IMR-90 (cell line): Measurements from ENCODE around the gene MAN1C1. TPM values are rescaled to one million over a fixed set of nuclear protein-coding genes. Genes with fewer than 3 reads are reported as not detected.

ENCODE experiments used
- ATAC-seq: fragments of 200-7000 bp; cut with Tn5 transposase; 2 replicates; pipeline ENCODE4 v1.9.1; 2020; ENCODE audit warnings: low read depth, mild to moderate bottlenecking, moderate library complexity
- BruUV-seq: library from RNA; stranded (reverse); fragments of 400-500 nt; replicated peaks from 2 replicates; lab custom pipeline; 2021; lab: Mats Ljungman, UMichigan
- CTCF ChIA-PET: fragments of 300-600 bp; formaldehyde crosslinking; extraction: SDS; loops from one replicate; lab custom pipeline; 2021; ENCODE audit warnings: antibody characterized with exemption; lab: Yijun Ruan, JAX
- POLR2A ChIA-PET: fragments of 300-600 bp; sonication (Branson Sonifier 250); formaldehyde crosslinking; loops from one replicate; lab custom pipeline; 2022; ENCODE audit warnings: antibody characterized with exemption; ENCODE audit not compliant: unreplicated experiment; lab: Charles Lee
- DNase-seq: peaks from one replicate; pipeline ENCODE4 v3.0.0; 2013
- H2AFZ ChIP-seq: replicated peaks from 2 replicates; pipeline ENCODE3; 2013; ENCODE audit warnings: low read length, mild to moderate bottlenecking; ENCODE audit not compliant: poor library complexity
- H2AK5ac ChIP-seq: 2 replicates; pipeline ENCODE4 v1.6.1; 2013; ENCODE audit warnings: low read depth, low read length, inconsistent platforms
- H2AK9ac ChIP-seq: replicated peaks from 2 replicates; pipeline ENCODE3; 2013; ENCODE audit warnings: mild to moderate bottlenecking, low read depth, low read length, moderate library complexity; ENCODE audit not compliant: poor library complexity
- H2BK120ac ChIP-seq: 2 replicates; pipeline ENCODE4 v1.6.1; 2013; ENCODE audit warnings: low read depth, low read length, inconsistent platforms
- H2BK15ac ChIP-seq: 3 replicates; pipeline ENCODE4 v1.6.1; 2013; ENCODE audit warnings: low read depth, low read length, inconsistent platforms
- H2BK20ac ChIP-seq: 2 replicates; pipeline ENCODE4 v1.6.1; 2013; ENCODE audit warnings: low read depth, mild to moderate bottlenecking, inconsistent platforms, low read length, moderate library complexity
- H2BK5ac ChIP-seq: 2 replicates; pipeline ENCODE4 v1.6.1; 2013; ENCODE audit warnings: mild to moderate bottlenecking, low read depth, low read length, inconsistent platforms; ENCODE audit not compliant: poor library complexity, severe bottlenecking
- H3K14ac ChIP-seq: replicated peaks from 2 replicates; pipeline ENCODE4 v1.6.1; 2013; ENCODE audit warnings: low read depth, low read length, inconsistent platforms
- H3K18ac ChIP-seq: 2 replicates; pipeline ENCODE4 v1.6.1; 2013; ENCODE audit warnings: low read depth, low read length, control low read depth
- H3K23ac ChIP-seq: 2 replicates; pipeline ENCODE4 v1.6.1; 2013; ENCODE audit warnings: low read depth, low read length, inconsistent platforms
- H3K27ac ChIP-seq: 2 replicates; pipeline ENCODE4 v1.5.1; 2013; ENCODE audit warnings: mild to moderate bottlenecking, control low read depth, low read length; ENCODE audit not compliant: insufficient read depth
- H3K27me3 ChIP-seq: 2 replicates; pipeline ENCODE4 v1.6.1; 2013; ENCODE audit warnings: low read length; ENCODE audit not compliant: control insufficient read depth, insufficient read depth
- H3K36me3 ChIP-seq: 2 replicates; pipeline ENCODE4 v1.6.1; 2013; ENCODE audit warnings: low read length, mixed read lengths; ENCODE audit not compliant: control insufficient read depth, insufficient read depth
- H3K4ac ChIP-seq: 2 replicates; pipeline ENCODE4 v1.6.1; 2013; ENCODE audit warnings: low read depth, low read length, inconsistent platforms
- H3K4me1 ChIP-seq: 2 replicates; pipeline ENCODE4 v1.6.1; 2013; ENCODE audit warnings: low read length, mixed read lengths; ENCODE audit not compliant: control insufficient read depth, insufficient read depth
- H3K4me2 ChIP-seq: 2 replicates; pipeline ENCODE4 v1.6.1; 2013; ENCODE audit warnings: low read depth, mild to moderate bottlenecking, control low read depth, low read length, moderate library complexity
- H3K4me3 ChIP-seq: 2 replicates; pipeline ENCODE4 v1.5.1; 2013; ENCODE audit warnings: low read depth, mild to moderate bottlenecking, control low read depth, low read length, moderate library complexity; ENCODE audit not compliant: insufficient read depth
- H3K56ac ChIP-seq: 2 replicates; pipeline ENCODE4 v1.6.1; 2013; ENCODE audit warnings: low read length, inconsistent platforms; ENCODE audit not compliant: insufficient read depth; ENCODE audit errors: extremely low read depth
- H3K79me1 ChIP-seq, 2 experiments: 2 replicates each; pipeline ENCODE4 v1.6.1; 2013; ENCODE audit warnings: low read length in 2 of 2, inconsistent platforms in 1 of 2, low read depth in 1 of 2
- H3K9ac ChIP-seq: 2 replicates; pipeline ENCODE4 v1.6.1; 2013; ENCODE audit warnings: low read depth, low read length, control low read depth
- H3K9me1 ChIP-seq: 2 replicates; pipeline ENCODE4 v1.6.1; 2013; ENCODE audit warnings: low read length, inconsistent platforms; ENCODE audit not compliant: insufficient read depth
- H3K9me3 ChIP-seq: 2 replicates; pipeline ENCODE4 v1.6.1; 2013; ENCODE audit warnings: low read length; ENCODE audit not compliant: control insufficient read depth, insufficient read depth
- H4K20me1 ChIP-seq: 2 replicates; pipeline ENCODE4 v1.6.1; 2013; ENCODE audit warnings: low read length, inconsistent platforms; ENCODE audit not compliant: insufficient read depth
- H4K5ac ChIP-seq: 2 replicates; pipeline ENCODE4 v1.6.1; 2013; ENCODE audit warnings: mild to moderate bottlenecking, low read depth, low read length, control low read depth
- H4K8ac ChIP-seq, 2 experiments: 2 replicates each; pipeline ENCODE4 v1.6.1; 2013; ENCODE audit warnings: low read depth in 2 of 2, low read length in 2 of 2, control low read depth in 1 of 2, inconsistent platforms in 1 of 2
- H4K91ac ChIP-seq: 2 replicates; pipeline ENCODE4 v1.6.1; 2013; ENCODE audit warnings: low read depth, low read length, inconsistent platforms; ENCODE audit not compliant: insufficient read depth
- BHLHE40 ChIP-seq: fragments of 150-350 bp; IDR thresholded peaks from 2 replicates; pipeline ENCODE4 v1.6.1; 2016; ENCODE audit warnings: mild to moderate bottlenecking, low read depth, low read length
- CEBPB ChIP-seq: IDR thresholded peaks from 2 replicates; pipeline ENCODE4 v1.6.1; 2012; ENCODE audit warnings: low read depth, low read length, improper control_type of control experiment
- CHD1 ChIP-seq: IDR thresholded peaks from 2 replicates; pipeline ENCODE4 v1.6.1; 2012; ENCODE audit warnings: low read depth, low read length, improper control_type of control experiment
- CTCF ChIP-seq: conservative IDR thresholded peaks from 2 replicates; pipeline ENCODE4 v1.5.1; 2012; ENCODE audit warnings: mild to moderate bottlenecking, low read depth, low read length, improper control_type of control experiment
- FOS ChIP-seq: fragments of 150-350 bp; IDR thresholded peaks from 2 replicates; pipeline ENCODE4 v1.6.1; 2016; ENCODE audit warnings: low read depth, low read length
- MAFK ChIP-seq: IDR thresholded peaks from 2 replicates; pipeline ENCODE4 v1.6.1; 2012; ENCODE audit warnings: low read depth, low read length, improper control_type of control experiment
- MAZ ChIP-seq: IDR thresholded peaks from 2 replicates; pipeline ENCODE4 v1.6.1; 2012; ENCODE audit warnings: low read depth, mild to moderate bottlenecking, low read length, improper control_type of control experiment, moderate library complexity, borderline replicate concordance
- MXI1 ChIP-seq: IDR thresholded peaks from 2 replicates; pipeline ENCODE4 v1.6.1; 2012; ENCODE audit warnings: low read depth, mild to moderate bottlenecking, low read length, moderate library complexity, borderline replicate concordance
- NFE2L2 ChIP-seq: fragments of 150-350 bp; IDR thresholded peaks from 2 replicates; pipeline ENCODE4 v1.6.1; 2016; ENCODE audit warnings: low read depth, mild to moderate bottlenecking, low read length
- POLR2A ChIP-seq: IDR thresholded peaks from 2 replicates; pipeline ENCODE4 v1.6.1; 2012; ENCODE audit warnings: mild to moderate bottlenecking, low read depth, low read length
- RAD21 ChIP-seq: IDR thresholded peaks from 2 replicates; pipeline ENCODE4 v1.6.1; 2012; ENCODE audit warnings: low read length, improper control_type of control experiment
- RCOR1 ChIP-seq: IDR thresholded peaks from 2 replicates; pipeline ENCODE4 v1.6.1; 2012; ENCODE audit warnings: mild to moderate bottlenecking, low read length, improper control_type of control experiment; ENCODE audit not compliant: insufficient replicate concordance
- RFX5 ChIP-seq: IDR thresholded peaks from 2 replicates; pipeline ENCODE4 v1.8.0; 2012; ENCODE audit warnings: low read depth, mild to moderate bottlenecking, low read length, moderate library complexity
- SMC3 ChIP-seq: fragments of 150-350 bp; IDR thresholded peaks from 2 replicates; pipeline ENCODE4 v1.6.1; 2016; ENCODE audit warnings: low read depth, mild to moderate bottlenecking, antibody characterized with exemption, low read length, moderate library complexity
- USF2 ChIP-seq: fragments of 150-350 bp; IDR thresholded peaks from 2 replicates; pipeline ENCODE4 v1.6.1; 2017; ENCODE audit warnings: mild to moderate bottlenecking, antibody characterized with exemption, low read length, low read depth
- WGBS, 2 experiments: methylation state at CpG; one replicate each; pipeline versions ENCODE4 v1.1.5 to v1.1.7; 2013; ENCODE audit warnings: missing lambda C conversion rate in 2 of 2; ENCODE audit not compliant: insufficient read length in 1 of 2; ENCODE audit errors: extremely low coverage in 2 of 2; 5-methylcytosine and 5-hydroxymethylcytosine counted together
- dilution Hi-C: fragments of 300-500 bp; cut with HindIII; formaldehyde crosslinking; loops from one replicate; pipeline ENCODE4 v1.14.3; 2018; ENCODE audit warnings: low sequenced_read_pairs; ENCODE audit not compliant: unreplicated experiment
- in situ Hi-C: fragments of 300-500 bp; cut with MboI; formaldehyde crosslinking; loops from 3 replicates; pipeline ENCODE4 v1.14.3; 2019; ENCODE audit warnings: low sequenced_read_pairs, inconsistent platforms, mixed read lengths
- intact Hi-C: fragments of 100-400 bp; cut with micrococcal nuclease; formaldehyde crosslinking; loops from 2 replicates; pipeline ENCODE4 v1.10.0; 2022
- polyA plus RNA-seq, 3 experiments: library from polyadenylated mRNA; depleted of rRNA; stranded (reverse); fragments of >200 nt; gene quantifications; 2 replicates each; pipeline ENCODE4 v1.2.3, GENCODE V29; 2012; ENCODE audit warnings: low replicate concordance in 1 of 3
- total RNA-seq: library from RNA; depleted of rRNA; stranded (reverse); fragments of >200 nt; gene quantifications from 2 replicates; pipeline ENCODE4 v1.2.3, GENCODE V29; 2012

MAN1C1 gene
- total and polyA plus RNA-seq, 2 of the 4 experiments (the other 2 are of a cell fraction) = 3.2 to 11.3 TPM

GRCh38 chr1:25765923-25766589 lies 149.5 kb downstream of the MAN1C1 start:
- dilution Hi-C loops = no loop called here
- Histone ChIP-seq H2AFZ (no peak overlapping the region), H3K9ac (no peak overlapping the region), H3K4me3 (no peak overlapping the region), H3K36me3 (peaks cover 22% of the 10 kb centered on the region; the same call in 1 of the 2 replicates), H2BK120ac (no peak overlapping the region), H3K56ac (no peak overlapping the region), H2BK20ac (no peak overlapping the region), H2BK15ac (no peak overlapping the region), H4K5ac (no peak overlapping the region), H3K27me3 (no peaks in the 10 kb centered on the region), H4K8ac (no peak overlapping the region), H2AK9ac (peak overlapping the region; percentile 20), H2BK5ac (no peak overlapping the region), H3K4ac (no peak overlapping the region), H3K79me1 (no peaks in the 10 kb centered on the region), H4K20me1 (no peaks in the 10 kb centered on the region), H3K18ac (no peak overlapping the region), H3K9me3 (no peaks in the 10 kb centered on the region), H4K91ac (no peak overlapping the region), H3K23ac (no peak overlapping the region), H3K9me1 (peaks cover 8% of the 10 kb centered on the region), H2AK5ac (no peak overlapping the region), H3K4me1 (no peaks in the 10 kb centered on the region), H3K14ac (no peak overlapping the region), H3K27ac (no peak overlapping the region), H3K4me2 (no peak overlapping the region)
- no TSS peak for BruUV-seq
- POLR2A ChIA-PET = no interaction called here
- CTCF ChIA-PET = no interaction called here
- WGBS, 2 experiments = 100% methylated on average over 1 of the region's 13 CpGs; no CpG with 5 or more reads in 1 of the 2 experiments
- DNase-seq = no peak
- ATAC-seq = no peak
- TF ChIP-seq MAZ = no peak
- no peak for TF ChIP-seq RFX5
- no peak for TF ChIP-seq NFE2L2
- TF ChIP-seq MXI1 = no peak
- no peak for TF ChIP-seq CEBPB
- TF ChIP-seq FOS = no peak
- TF ChIP-seq MAFK = no peak
- no peak for TF ChIP-seq POLR2A
- no peak for TF ChIP-seq CHD1
- TF ChIP-seq USF2 = no peak
- no peak for TF ChIP-seq RCOR1
- no peak for TF ChIP-seq SMC3
- no peak for TF ChIP-seq BHLHE40
- no peak for TF ChIP-seq CTCF
- no peak for TF ChIP-seq RAD21
- intact Hi-C loops = no loop called here
- in situ Hi-C loops = no loop called here
